HG03460 (cell line): ENCODE measurements around the gene RNF123.

ENCODE experiments used
- ATAC-seq: cut with Tn5 transposase; IDR thresholded peaks from one replicate; pipeline ENCODE4 v1.9.1; 2021; ENCODE audit not compliant: unreplicated experiment

RNF123 gene

DNA sequence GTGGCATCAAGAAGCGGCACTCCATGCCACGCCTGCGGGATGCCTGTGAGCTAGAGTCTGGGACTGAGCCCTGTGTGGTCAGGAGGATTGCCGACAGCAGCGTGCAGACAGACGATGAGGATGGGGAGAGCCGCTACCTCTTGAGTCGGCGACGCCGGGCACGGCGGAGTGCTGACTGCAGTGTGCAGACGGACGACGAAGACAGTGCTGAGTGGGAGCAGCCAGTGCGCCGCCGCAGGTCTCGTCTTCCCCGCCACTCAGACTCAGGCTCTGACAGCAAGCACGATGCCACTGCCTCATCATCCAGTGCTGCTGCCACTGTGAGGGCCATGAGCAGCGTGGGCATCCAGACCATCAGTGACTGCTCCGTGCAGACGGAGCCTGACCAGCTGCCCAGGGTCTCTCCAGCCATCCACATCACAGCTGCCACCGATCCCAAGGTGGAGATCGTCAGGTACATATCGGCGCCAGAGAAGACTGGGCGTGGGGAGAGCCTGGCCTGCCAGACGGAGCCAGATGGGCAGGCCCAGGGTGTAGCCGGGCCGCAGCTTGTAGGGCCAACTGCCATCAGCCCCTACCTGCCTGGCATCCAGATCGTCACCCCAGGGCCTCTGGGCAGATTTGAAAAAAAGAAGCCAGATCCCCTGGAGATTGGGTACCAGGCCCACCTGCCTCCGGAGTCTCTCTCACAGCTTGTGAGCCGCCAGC lies 32.0 kb upstream of the RNF123 start:
- ATAC-seq = no peak

DNA sequence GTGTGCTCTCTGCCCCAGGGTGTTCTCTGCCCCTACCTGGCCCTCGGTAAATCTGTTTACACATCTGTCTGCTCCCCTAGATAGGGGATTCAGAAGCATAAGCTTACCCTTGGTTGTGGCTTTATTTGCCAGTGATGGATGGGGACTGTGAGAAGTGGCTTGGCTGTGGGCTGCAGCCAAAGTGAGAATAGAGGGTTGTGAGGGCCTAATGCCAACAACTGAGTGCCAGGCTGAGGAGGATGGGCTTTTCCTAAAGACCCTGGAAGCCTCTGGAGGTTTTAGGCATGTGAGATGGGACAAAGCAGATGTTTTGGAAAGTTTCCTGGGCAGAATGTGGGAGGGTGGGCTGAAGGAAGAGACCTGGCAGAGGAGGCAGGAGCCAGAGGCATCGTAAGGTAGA lies 30.6 kb upstream of the RNF123 start:
- ATAC-seq = no peak

DNA sequence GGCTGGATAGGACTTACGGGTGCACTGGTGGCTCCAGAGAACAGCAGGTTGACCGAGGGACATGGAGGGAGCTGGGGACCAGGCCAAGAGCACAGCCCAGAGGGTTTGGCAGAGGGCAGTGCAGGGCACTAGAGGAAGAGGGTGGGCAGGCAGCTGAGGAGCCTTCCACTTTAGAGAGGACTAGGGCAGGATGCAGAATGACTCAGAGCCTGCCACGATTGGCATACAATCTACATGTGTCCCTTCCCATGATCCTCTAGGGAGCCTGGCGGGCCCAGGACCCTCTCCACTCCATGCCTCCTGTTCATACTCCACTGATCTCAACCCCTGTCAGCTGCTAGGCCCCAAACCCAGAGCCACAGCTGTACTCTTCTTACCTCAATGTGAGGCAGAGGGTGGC lies 29.6 kb upstream of the RNF123 start:
- no peak for ATAC-seq

DNA sequence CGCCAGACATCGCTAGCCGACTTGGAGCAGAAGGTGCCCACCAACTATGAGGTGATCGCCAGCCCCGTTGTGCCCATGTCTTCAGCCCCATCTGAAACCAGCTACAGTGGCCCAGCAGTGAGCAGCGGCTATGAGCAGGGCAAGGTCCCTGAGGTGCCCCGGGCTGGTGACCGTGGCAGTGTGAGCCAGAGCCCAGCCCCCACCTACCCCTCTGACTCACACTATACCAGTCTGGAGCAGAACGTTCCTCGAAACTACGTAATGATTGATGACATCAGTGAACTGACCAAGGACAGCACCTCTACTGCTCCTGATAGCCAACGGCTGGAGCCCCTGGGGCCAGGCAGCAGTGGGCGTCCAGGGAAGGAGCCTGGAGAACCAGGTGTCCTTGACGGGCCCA lies 28.1 kb upstream of the RNF123 start:
- no peak for ATAC-seq

DNA sequence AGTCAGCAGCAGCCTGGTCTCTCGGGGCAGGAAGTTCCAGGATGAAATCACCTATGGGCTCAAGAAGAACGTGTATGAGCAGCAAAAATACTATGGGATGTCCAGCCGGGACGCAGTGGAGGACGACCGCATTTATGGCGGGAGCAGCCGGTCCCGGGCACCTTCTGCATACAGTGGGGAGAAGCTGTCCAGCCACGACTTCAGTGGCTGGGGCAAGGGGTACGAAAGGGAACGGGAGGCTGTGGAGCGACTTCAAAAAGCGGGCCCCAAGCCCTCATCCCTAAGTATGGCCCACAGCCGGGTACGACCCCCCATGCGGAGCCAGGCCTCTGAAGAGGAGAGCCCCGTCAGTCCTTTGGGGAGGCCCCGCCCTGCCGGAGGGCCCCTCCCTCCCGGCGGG lies 27.3 kb upstream of the RNF123 start:
- no peak for ATAC-seq

DNA sequence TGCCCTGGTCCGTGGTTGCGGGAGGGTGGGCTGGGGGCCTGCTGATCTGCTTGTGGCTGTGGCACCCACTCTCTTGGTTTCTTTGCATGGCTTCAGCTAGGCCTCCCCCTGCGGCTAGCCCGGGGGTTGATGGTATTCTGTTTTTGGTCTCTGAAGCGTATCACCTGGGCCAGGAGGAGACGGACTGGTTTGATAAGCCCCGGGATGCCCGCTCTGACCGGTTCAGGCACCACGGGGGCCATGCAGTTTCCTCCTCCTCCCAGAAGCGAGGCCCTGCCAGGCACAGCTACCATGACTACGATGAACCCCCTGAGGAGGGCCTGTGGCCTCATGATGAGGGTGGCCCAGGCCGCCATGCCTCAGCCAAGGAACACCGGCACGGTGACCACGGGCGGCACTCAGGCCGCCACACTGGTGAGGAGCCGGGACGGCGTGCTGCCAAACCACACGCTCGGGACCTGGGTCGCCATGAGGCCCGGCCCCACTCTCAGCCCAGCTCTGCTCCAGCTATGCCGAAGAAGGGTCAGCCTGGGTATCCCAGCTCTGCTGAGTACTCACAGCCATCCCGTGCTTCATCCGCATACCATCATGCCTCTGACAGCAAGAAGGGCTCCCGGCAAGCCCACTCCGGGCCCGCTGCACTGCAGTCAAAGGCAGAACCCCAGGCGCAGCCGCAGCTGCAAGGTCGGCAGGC lies 26.5 kb upstream of the RNF123 start:
- ATAC-seq = no peak

DNA sequence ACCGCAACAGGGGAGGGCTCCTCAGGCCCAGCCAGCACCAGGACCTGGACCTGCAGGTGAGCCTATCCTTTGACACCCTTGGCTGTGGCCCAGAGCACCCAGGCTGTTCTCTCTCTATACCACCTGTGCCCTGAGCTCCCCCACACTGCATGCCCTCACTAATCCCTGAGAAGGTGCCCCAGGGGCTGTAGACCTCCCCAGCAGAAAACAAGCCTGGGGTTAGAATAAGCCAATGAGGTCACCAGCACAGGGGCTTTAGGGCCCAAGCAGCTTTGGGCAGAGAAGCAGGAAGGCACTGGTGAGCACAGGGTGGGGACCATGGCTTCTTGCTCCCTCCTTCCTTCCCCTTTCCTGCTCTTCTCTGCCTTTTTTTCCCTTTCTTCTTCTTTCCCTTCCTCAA lies 25.5 kb upstream of the RNF123 start:
- ATAC-seq = no peak

DNA sequence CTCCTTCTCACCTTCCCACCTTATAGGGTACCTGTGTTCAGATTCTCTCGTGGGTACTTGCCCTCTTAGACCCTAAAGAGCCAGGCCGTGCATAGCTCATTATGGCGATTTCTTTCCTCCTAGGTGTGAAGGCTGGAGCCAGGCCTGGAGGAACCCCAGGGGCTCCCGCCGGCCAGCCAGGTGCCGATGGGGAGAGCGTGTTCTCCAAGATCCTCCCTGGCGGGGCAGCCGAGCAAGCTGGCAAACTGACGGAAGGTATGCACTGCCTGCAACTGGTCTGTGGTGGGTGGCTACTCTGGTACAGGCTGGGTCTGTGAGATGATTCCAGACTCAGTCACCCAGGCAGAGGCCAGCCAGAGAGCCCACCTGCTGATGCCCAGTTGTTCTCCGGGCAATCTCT lies 25.1 kb upstream of the RNF123 start:
- no peak for ATAC-seq

DNA sequence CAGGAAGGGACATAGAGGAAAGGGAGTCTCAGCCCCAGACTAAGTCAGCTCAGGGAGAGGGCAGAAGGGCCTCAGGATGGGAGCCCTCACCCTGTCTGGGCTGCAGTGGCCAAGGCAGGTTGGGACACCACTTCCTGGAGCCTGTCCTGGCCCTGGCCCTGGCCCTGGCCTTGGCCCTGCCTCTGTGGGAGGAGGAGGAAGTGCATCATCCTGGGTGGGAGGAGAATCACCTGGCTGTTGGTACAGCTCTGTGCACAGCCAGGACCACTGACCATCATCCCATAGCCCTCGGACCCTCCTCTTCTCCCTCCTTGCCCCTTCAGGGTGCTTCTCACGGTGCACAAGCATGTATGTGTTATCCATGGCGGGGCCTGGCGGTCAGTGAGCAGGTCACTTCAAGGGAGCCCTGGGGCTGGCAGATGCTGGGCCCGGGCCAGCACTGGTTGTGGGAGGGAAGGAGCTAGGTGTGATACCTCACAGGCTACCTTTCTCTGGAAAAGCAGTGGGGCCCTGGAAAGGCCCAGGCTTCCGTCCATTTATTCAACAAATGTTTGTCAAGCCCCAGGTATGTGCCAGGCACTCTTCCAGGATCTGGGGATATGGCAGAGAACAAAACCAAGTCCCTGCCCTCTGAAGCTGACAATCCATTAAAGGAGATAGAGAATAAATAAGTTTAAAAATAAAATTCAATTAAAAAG lies 23.4 kb upstream of the RNF123 start:
- ATAC-seq = no peak

DNA sequence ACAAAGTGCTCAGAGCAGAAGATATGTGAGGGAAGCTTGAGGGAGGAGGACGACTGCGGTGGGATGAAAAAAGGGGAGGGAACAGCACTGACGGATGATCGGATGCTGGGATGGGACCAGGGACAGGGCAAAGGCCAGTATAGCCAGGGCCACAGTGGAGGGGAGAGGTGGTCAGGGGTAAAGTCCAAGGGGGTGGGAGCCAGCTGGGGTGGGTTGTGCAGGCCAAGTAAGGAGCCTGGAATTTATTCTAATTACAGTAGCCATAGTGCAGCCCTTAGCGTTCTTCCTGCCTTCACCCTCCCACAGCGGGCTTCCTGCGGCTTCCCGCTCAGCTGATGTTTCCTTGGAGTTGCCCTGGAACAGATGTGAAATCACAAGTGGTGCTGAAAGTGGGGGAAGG lies 22.8 kb upstream of the RNF123 start:
- no peak for ATAC-seq

DNA sequence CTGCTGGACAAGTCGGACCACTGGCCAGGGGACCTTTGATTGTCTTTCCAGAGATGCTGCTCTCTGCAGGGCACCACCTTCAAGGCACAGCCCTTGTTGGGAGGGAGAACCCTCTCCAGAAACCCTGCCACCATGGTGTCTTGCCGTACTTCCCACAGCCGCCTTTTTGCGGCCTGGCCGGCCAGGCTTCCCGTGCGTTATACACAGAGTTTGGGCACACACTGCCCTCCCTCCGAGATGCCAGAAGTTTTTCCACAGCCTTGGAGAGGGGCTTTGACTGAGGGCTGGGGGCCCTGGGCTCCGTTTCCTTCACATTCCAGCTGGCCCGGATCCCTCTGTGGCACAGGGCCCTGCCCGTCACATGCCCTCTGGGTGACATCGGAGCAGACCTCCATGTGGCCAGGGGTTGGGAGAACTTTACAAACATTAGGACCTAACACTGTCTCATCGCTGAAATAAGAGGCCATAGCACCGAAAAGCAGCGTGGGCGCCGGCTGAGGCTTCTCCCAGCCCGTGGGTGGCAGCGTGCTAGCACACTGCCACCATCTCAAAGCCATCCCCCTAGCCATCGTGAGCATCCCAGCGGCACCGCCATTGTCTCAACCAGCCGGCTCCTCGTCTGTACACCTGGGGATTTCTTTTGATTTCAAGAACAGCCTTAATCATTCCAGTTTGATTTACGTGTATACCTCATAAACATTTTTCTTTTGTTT lies 21.5 kb upstream of the RNF123 start:
- ATAC-seq = no peak

DNA sequence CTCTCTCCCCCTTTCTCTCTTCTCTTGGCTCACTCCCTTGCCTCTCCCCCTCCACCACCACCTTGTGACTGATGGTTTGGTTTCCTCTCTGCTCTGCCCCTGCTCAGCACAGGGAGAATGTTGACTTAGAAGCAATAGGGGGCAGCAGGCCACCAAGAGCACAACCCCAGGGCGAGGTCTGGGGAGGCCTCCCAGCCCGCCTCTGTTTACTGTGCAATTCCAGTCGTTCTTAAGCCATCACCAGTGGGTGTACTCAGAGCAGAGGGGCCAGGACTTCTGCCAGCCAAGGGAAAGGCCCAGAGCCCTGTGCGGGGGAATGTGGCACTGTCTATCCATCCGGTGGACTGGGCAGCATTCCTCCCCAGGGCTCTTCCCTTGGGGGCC lies 21.0 kb upstream of the RNF123 start:
- no peak for ATAC-seq

DNA sequence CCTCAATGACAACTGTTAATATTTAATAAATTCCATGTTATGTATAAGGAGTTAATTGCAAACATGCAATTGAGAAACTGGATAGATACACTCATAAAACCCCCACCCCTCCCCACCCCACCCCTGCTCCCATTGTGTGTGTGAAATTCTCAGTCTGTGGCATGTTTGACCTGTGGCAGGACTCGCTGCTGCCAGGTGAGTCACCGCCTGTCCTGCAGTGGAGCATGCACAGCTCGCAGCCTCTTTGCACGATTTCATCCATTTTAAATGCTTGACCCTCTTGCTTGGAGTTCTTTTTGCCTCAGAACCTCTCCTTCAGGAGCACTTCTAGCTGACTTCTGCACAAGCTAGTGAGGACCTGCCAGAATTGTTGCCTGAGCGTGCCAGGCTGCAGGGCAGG lies 20.5 kb upstream of the RNF123 start:
- no peak for ATAC-seq

DNA sequence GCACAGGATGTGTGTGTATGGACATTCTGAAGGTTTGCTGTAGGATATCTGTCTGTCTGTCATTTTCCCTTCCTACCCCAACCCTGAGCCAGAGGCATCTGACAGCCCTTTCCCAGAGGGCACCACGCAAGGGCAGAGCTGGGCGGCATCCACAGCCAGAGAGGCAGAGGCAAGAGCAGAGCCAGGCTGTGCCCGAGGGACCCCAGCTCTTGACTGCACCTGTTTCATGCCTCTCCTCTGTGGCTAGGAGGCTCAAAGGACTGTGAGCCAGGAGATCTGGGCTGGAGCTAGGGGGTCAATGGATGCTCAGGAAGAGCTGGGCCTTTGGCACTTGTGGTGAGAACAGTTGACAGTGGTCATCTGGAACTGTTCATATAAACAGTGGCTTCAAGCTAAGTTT lies 20.0 kb upstream of the RNF123 start:
- ATAC-seq = no peak

DNA sequence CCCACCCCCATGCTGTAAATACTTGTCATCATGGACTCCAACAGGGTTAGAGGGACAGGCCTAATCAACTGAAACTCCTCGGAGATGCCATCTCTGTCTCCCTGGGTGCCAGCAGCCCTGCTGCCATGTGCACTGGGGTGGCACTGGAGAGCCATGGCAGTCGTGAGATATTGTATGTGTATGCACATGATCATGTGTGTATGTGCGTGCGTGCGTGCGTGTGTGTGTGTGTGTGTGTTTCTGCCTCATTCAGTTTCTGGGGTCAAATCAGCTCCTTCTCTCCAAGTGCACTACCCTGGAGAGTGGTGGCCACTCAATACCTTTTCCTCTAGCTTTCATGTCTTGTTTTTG lies 18.4 kb upstream of the RNF123 start:
- ATAC-seq = no peak

DNA sequence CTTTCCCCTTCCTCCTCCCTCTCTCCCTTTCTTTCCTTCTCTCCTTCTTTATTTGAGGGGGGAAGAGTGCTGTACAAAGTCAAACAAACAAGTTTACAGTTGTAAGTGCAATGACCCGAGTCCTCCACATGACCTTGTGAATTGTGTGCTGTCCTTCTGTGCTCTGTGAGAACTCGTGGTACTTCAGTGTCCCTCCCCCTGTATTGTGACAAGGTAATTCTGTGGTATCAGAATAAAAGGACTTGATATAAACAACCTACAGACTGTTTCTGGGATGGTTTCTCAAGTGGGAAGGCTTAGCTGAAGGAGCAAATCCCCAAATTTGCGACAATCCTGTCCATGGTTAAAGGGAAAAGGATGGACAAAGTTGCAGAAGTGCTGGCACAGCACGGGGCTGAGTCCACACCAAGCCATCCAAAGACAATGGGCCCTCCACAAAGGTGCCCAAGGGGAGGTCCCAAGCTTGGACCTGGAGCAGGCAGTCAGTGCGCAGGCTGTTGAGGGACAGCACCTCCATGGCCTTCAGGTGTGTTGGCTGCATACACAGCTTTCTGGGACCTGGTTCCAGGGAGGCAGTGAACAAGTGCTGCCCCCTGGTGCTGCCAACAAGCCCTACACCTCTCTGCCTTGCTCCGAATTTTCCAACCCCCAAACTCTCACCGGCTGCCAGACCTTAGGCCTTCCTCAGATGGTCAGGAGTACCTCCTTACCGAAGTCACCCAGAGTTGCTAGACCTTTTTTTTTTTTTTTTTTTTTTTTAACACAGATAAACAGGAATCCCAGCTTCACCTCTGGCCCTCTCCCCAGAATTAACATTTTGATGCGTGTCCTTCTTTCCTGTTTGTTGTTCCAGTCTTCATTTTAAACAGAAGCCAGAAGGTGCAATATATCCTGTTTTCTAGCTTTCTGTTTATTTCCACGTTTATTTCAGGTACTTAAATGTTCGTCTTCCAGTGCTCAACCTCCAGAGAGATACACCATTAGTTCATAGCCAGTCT lies 17.8 kb upstream of the RNF123 start:
- no peak for ATAC-seq

DNA sequence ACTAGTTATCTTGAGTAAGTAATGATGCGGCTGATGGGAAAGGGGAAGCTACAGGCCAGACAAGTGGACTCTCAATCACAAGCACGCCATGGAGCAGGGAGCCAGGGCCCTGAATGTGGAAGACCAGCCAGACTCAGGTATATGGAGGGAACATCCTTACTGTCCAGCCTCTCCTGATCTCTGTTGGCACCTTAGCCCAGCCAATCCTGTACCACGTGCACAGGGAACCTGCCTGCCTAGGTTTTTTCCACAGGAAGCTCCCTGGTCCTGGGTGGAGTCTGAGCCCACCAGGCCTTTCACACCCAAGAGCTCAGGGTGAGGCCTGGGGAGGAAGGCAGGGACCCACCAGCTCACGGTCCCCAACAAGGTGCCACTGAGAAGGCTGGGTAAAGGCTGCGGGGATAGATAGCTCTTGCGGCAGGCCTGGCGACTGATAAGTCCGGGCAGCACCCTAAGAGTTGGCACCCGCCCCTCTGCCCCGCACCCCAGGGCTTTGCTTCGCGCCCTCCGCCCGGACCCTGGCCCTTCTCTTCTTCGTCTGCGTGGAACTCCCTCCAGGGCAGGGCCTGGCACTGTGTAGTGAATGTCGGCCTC lies 16.1 kb upstream of the RNF123 start:
- ATAC-seq = no peak

DNA sequence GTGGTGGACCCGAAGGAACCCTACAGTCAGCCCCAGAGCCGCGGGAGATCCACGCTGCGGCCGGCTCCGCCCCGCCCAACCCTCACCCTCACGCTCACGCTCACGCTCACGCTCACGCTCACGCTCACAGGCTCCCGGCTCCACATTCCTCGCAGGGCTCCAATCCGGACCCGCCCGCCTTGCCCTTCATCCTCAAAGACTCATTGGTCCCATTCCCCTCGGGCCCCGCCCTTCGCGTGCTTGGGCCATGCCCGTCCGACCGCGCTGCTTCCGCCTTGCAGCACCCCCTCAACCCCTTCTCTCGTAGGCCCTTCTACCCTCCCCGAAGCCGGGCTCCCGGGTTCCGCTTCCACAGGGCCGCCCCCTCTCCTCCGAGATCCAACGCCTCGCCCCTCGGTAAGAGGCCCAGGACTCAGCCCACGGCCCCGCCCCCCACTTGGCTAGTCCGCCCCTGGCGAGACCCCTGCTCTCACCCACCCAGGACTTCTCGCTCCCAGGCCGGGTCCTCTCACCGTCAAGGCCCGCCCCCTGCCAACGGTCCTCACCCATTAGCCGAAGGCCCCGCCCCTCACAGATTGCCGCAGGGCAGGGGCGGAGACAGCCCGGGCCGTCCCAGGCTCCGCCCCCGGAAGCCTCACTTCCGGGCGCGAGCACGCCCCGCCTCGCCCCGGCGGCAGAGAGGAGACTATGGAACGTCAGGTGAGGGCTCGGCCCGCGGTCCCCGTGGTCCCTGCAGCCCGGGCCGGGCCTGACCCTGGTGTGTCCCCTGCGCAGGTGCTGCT lies 15.5 kb upstream of the RNF123 start, which contains the start of gene APEH:
Gene APEH, plus strand, starts transcription at position 637 of the 782 bp plus-strand sequence. Its CDS starts 51 bp downstream, at position 688.
- ATAC-seq = peak; percentile 80

DNA sequence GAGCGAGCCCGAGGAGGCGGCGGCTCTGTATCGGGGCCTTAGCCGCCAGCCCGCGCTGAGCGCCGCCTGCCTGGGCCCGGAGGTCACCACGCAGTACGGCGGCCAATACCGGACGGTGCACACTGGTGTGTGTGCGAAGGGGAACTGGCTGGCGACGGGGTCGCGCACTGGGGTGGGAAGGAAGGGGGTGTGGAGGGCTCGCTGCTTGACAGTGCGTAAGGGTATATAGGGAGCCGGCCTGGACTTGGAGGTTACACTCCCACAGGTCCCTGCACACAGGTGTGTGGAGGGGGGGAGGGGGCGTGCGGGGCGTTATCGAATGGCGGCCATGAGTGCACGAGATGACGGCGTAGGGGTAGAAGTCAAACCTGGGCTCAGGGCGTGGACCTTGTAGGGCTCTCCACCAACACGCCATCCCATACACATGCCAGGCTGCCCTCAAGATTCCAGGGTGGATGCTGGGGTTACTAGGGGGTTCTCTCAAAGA lies 14.8 kb upstream of the RNF123 start:
- ATAC-seq = peak; percentile 21
